GM21515 (cell line): Measurements from ENCODE around the gene CSMD2.

Source experiments
- ATAC-seq: cut with Tn5 transposase; IDR thresholded peaks from one replicate; pipeline ENCODE4 v1.9.1; 2021; ENCODE audit not compliant: unreplicated experiment

CSMD2 gene

DNA sequence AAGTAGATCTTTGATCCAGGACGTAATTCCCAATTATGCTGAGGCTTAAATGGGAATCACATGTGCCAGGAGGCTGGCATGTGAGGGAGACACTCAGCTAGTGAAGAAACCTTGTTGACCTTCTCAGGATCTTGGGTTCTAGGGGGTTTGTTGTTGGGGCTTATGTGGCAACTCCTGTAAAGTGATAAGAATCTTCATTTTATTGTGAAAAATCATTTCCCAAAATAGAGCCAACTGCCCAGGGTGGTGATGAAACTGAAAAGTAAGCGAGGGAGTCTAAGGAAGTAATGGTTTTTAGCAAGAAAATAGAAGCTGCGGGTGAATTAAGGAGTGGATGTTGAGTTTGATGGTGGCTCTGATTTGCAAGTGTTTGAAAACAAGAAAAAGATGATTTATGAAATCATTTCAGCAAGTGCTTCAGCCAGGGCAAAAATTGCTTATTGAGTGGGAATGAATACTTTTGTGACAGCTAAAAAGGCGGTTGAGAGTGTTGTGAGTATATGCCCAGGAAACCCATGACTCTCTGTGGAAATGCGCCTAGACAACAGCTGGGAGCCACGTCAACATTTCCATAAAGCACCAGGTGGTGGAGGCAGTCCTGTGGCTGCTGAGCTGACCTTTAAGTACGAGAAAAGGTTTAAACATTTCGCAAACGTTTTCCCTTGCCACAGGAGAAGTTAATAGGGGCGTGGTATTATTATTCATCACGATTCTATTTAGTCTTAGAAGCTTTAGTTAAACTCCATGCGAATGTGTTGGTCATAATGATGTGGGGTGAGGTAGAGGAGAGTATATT is 198.5 kb downstream of the CSMD2 start:
- ATAC-seq: no peak

DNA sequence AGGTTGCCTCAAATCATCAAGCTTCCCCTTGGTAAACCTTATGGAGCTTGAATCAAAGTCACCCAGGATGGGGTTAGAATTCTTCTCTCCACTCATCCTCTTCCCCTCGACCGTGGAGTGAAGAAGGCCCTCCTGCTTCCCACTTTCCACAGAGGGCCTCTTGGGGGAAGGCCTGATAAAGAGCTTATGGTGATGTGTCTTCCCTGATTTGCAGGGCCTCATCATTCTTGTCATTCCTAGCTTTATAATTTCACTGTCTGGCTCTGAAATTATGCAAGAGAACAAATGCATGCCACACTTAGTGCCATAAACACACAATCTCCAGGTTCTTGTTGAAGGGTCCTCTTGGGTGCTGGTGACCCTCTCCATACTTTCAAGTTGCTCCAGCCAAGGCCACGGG is 199.9 kb downstream of the CSMD2 start:
- ATAC-seq: no peak

DNA sequence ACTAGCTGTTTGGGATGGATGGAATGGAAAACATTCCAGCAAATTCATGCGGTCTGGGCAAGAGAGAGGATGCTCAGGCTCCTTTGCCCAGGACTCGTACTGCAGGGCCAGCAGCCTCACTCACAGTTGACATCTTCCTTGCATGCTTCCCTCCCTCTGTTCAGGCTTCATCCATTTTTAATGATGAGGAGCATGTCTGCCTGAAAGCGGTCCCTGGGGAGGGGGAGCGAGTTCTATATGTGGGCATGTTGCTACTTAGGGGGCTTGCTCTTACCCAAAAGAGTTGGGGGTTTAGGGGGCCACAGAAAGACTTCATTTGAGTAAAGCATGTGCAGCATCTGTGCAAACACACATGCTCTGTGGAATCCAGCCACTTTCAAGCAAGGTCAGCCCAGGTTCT is 203.0 kb downstream of the CSMD2 start:
- ATAC-seq: no peak

DNA sequence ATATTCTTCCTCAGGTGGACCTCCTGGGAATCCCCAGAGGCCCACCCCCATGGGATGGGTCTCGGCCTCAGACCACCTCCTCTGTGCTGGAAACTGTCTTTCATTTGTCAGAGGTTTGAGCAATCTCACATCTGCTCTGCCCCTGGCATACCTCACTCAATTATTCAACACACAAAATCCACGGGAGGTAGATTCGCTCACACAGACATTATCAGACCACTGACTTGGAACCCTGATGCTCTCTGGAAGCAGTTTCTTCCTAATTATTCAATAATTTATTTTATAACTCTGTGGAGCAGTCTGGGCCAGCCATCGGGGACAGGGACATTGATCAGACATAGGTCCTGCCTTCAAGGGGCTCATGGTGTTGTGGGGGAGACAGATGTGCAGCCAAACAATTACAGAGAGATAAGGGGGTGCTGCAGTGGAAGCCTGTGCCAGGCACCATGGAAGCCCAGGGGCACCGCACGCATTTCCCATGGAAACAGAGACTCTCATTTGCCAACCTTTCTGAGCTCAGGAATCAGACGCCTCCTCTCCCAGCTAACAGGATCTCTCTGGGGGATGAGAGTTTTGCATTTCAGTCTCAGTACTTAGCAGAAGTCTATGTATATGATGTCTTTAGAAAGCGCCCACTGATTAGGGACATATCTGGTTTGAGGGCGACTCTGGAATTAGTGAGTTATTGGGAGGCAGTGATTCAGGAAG is 204.7 kb downstream of the CSMD2 start:
- no peak for ATAC-seq

DNA sequence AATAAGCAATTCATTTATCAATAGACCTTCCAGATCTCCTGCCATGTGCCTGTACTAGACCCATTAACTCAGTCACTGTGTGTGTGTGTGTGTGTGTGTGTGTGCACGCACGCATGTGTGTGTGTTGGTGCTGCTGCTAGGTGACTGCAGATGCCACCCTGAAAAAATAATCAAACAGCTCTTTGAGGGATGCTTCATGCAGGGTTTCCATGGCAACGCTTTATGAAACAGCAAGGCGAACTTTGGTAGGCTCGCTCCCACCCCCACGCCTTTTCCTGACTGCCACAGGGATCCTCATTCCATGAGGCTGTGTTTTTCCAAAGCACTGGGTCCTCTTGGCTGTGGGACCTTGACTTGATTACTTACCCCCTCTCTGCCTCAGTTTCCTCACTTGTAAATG is 207.2 kb downstream of the CSMD2 start:
- no peak for ATAC-seq

DNA sequence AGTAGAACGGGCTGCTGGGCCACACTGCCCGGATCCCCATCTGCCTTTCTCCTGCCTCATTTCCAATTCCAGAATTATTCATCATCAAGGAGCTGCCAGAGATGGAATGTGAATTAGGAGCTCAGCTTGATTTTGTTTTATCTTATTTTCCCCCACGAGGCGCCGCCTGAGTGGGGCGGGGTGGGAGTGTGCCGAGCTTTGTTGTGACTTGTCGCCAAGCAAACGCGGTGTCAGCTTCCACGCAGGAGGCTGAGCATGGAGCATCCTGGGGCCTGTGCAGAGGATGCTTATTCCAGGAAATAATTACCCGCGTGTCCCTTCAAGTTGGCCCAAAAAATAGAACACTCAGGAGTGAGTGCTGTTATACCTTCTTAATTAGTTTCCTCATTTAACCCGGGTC is 209.9 kb downstream of the CSMD2 start:
- no peak for ATAC-seq

DNA sequence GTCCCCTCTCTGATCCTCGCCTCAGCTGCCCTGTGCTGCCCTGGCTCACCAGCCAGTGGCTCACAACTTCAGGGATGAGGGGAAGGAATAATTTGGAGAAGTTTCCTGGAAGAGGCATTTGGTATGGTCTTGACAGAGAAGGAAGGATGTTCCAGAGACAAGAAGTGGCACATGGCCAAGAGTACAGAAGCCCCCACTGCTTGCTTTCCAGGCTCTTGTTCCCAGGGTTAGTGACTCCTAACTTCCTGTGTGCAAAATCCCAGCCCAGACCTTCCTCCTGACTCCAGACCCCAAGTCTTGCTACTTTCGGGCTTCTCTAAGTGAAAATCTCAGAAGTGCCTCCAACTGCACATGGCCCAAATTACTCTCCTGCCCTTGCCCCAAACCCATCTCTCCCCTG is 215.5 kb downstream of the CSMD2 start:
- ATAC-seq: no peak

DNA sequence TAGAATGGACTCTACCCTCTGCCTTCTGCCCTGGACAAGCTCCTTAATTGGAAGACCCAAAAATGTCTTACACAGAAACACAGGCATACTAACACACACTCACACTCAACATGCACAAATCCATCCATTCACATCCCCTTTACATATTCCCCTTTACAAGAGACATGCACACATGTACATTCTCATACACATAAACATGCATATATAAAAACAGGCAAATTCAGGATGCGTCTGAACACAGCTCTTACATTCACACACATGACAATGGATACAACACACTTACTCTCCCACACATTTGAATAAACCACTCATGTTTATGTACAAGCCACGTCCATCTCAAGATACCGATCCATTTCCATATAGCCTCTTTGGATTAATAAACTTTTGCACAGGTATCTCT is 216.7 kb downstream of the CSMD2 start:
- ATAC-seq: no peak

DNA sequence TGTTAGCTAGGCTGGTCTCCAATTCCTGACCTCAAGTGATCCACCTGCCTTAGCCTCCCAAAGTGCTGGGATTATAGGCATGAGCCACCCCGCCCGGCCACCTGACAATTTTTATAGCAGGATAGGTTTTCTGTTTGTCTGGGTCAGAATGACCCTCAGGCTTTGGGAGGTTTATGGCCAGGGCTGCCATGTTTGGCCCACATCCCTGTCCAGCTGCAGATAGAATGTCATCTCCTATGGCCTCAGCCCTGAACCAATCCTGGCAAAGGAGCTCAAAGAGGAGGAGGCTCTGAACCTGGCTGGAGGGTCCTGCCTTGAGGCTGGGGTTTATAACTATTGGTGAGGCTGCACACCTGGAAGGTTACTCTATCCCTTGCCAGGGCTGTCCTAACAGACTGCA is 218.2 kb downstream of the CSMD2 start:
- ATAC-seq: no peak

DNA sequence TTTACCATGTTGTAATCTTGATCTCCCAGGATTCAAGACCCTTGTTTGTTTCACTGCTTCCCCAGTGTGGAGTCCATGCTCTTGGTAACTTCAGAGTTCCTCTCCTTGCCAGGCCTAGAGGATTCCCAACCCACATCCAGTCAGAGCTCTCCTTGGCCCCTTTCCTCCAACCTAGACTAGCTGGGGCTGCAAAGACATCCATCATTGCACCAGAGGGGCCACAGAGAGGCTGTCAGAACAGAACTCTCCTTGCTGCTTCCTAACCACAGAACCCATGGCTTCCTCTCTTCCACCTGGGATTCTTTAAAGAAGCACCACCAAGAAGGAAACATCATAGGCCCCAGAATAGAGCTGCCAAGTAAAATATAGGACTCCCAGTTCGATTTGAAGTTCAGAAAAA is 220.2 kb downstream of the CSMD2 start:
- ATAC-seq: no peak

DNA sequence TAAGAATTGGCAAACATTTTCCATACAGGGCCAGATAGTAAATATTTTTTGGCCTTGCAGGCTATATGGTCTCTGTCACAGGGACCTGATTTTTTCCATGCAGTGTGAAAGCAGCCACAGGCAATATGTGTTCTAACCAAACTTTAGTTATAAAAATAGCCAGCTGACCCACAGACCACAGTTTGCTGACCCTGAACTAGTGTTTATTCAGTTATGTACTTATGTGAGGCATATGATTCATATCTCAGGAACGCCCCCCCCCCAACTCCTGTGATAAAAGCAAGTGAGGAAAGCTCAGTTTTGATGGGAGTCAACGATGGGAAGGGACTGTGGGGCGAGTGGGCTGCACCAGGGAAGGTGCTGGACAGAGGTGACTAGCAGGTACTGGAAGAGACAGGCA is 221.1 kb downstream of the CSMD2 start:
- no peak for ATAC-seq

DNA sequence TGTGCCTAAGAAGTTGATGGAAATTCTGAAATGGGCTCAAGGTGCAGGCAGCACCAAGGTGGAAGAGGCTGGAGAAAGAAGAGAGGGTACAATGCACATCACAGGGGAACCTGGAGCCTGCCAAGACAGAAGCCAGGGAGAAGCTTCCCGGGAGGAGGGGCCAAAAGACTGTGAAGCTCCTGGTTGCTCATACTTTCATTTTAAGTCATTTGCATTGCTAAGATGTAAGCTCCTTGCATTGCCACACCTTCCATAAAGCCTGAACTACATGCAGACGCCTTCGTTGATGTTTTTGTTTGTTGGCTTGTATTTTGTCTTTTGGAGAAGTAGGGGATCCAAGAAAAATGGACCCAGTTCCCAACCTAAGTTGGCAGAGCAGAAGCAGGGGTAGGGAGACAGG is 232.2 kb downstream of the CSMD2 start:
- no peak for ATAC-seq

DNA sequence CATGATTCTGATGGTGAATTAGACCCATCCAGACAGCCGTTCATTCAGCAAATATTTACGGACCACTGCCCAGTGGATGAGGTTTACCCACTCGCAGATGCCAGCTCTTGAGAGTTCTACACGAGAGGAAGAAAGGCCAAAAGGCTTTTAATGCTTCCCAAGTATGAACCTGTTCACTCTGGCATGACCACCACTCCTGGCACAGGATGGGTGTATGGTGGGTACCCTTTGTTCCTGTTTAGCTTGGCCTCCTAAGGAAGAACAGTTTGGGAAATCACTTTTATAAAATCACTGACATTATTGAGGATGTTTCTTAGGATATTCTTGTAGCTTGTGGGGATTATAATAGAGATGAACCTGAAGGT is 233.9 kb downstream of the CSMD2 start:
- no peak for ATAC-seq

DNA sequence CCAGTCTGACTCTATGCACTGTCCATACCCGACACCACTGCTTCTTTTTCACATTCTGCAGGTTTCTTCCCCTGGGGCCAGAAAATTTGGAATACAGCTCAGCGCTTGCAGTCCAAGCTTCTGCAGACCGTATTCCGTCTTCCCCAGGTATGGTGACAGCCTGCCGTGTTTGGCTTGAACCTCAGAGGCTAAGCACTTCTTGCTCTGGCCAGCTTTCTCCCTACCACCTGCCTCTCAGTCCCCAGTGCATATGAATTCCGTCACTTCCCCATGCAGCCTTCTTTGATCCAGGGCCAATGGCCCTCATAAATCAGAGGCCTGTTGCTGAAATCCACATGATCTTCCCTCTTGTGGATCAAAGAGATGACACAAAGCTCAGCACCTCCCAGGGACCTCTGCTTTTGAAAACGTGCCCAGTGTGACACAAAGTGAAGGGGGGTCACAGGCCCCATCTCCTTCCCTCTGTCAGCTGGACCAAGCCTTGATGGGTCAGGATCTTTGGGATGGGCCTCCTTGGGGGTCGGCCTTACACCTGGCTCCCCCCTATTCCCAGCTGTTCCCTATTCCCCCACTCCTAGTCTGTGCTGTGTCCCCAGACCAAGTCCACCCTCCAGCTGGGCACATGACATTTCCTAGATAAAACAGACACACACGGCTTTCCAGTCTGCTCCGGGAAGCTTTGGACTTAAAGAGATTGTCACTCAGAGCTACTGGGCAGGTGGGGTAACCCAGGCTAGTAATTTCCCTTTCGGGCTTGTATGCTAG is 234.5 kb downstream of the CSMD2 start:
- no peak for ATAC-seq

DNA sequence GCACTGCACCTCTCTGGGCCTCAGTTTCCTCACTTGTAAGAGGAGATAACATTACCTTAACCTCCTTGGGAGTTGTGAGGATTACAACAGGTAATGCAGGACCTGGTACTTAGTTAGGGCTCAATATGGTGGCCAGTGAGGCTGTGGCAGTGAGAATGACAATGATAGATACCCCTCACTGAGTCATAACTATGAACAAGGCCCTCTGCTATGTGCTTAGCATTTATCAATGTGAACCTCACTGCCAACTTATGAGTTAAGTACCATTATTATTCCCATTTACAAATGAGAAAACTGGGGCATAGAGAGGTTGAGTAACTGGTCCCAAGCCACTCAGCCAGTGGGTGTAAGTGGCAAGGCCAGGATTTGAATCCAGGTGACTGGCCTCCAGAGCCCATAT is 236.8 kb downstream of the CSMD2 start:
- no peak for ATAC-seq

DNA sequence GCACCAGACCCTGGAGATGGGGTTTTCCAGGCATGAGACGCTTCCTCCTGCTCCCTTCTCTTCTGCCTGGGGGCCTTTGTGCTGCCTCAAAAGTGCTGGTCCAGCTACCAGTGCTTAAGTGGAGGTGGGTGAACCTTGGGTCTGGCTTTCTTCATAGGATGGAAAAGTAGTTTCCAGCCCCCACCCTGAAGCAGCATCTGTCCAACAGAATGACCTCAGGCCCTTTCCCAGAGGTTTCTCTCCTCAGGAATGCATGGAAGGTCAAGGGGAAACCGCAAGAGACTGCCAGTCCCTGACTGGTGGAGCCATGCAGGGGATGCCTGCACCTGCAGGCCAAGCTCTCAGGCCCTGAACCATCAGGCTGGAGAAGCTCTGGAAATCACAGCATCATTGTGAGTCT is 237.3 kb downstream of the CSMD2 start:
- no peak for ATAC-seq

DNA sequence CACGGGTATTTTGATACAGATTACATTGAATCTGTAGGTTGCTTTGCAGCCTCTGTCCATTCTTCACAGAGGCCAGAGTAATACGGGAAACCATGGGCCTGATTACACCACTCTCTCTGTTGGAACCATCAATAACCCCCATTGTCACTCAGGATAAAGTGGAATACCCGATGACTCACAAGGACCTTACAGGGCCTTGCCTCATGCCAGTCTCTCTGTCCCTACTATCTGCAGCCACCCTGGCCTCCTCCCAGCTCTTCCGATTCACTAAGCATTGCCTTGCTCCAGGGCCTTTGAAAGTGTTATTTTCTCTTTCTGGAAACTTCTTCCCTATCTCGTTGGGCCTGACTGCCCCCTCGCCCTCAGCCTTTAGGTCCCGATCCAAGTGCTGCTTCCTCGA is 239.4 kb downstream of the CSMD2 start:
- no peak for ATAC-seq

DNA sequence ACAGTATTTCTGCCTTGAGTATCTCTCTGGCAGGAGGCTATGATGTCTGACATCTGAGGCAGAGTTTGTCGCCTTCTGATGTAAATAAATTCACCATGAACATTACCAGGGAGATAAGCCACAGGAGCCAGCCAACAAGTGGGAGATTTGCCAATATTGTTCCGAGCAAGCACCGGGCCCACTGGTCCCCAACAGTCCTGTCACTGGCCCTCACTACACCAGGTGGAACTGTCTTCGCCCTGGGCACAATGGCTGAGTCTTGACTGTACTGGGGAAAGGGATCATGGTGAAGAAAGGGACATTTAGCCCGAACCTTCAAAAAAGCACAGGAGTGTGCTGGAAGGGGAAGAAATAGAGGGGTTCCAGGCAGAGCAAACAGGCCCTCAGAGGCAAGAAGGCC is 243.7 kb downstream of the CSMD2 start:
- ATAC-seq: no peak

DNA sequence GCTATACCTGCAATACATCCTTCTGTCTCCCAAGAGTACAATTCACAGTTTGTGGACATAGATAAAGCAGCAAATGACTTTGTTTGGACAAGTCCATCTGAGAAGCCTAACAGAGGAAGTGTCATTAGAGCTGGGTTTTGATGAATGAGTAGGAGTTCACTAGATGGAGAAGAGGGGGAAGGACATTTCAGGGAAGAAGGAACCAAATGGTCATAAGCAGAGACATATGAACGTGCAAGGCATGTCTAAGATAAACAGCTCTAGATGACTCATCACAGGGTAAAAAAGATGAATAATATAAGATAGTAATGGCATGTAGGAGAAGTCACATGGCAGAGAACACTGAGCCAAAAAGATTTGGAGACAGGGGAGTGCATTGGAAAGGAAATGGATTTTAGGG is 246.7 kb downstream of the CSMD2 start:
- ATAC-seq: no peak

DNA sequence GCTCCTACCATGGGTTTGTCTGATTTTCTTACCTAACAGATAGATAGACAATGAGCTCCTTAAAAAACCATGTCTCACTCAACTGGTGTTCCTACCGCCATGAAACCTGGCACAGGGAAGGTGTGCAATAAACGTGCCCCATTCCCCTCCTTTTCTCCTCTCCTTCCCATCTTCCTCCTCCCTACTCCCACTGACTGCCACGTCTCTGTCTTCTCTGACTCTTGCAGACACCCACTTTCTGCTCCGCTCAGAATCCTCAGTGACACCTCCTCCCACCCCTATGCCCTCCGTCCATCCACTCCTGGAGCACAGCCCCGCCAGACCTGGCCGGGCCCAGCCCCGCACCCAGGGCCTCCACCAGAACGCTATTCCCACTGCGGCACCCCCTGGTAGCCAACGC is 248.2 kb downstream of the CSMD2 start:
- no peak for ATAC-seq

DNA sequence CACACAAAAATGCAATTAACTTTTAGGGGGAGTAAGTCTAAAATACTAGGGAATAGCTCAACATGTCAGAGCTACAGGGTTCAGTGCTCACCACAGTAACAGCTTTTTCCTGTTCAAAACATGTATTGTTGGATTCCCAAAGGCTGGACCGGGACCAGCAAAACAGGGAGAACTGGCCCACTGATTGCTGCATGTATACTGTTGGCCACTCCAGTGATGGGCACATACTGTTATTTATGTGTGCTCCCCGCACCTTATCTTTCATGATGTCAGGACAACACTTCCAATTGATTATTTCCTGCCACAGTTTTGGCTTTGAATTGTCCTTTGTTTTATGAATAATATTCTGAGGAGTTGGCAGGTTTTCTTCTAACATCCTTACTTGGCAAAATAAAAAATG is 250.5 kb downstream of the CSMD2 start:
- no peak for ATAC-seq

DNA sequence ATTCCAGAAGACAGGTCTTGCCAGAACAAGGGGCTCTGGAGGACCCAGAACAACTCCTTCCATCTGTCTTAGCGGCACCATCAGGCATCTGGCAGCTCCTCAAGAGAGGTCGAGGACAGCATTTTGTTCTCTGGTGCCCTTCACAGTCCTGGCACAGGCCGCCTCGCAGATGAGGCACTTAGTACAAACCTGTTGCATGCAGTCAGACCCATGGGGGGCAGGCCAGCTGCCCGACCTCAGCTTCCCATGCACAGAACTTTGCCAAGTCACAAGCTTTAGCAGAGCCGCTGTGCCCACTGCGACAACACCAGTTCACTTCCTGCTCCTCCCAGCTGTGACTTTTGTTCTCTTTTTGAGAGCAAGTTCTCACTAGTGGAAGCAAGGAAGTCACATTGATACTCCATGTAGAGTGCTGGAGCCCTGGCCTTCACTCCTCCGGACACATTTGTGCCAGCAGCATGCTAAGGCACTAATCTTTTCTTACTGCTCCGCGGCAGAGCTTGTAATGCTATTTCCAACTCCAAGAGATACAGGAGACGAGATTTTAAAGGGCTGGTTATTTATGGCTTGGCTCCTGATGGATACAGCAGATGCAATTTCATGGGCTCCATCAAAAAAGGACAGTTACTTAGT is 256.6 kb downstream of the CSMD2 start:
- ATAC-seq: no peak
